Psoas muscle (tissue), 8 donors: ENCODE data around the gene PPIL3. TPM values are rescaled to one million over a fixed set of nuclear protein-coding genes. Genes with fewer than 3 reads are reported as not detected.

ENCODE experiments used
- ATAC-seq, 4 donors: fragments of 200-7000 bp; cut with Tn5 transposase; one replicate each; pipeline ENCODE4 v1.9.1; 2020; ENCODE audit warnings: moderate library complexity in 3 of 4, mild to moderate bottlenecking in 2 of 4
- DNase-seq, 2 donors: peaks; one replicate each; pipeline ENCODE4 v3.0.0-alpha.2; 2020
- H3K27ac ChIP-seq: fragments of 200-600 bp; one replicate; pipeline ENCODE4 v1.8.0; 2022
- H3K27me3 ChIP-seq, 3 donors: fragments of 200-600 bp in 1 of 3; one replicate each; pipeline versions ENCODE4 v1.6.1 to v1.8.0; 2013 to 2022; ENCODE audit warnings: low read length in 2 of 3, mild to moderate bottlenecking in 2 of 3, moderate library complexity in 1 of 3; ENCODE audit not compliant: insufficient read depth in 3 of 3
- H3K36me3 ChIP-seq, 2 donors: fragments of 200-600 bp in 1 of 2; one replicate each; pipeline versions ENCODE4 v1.6.1 to v1.8.0; 2013 to 2022; ENCODE audit warnings: low read depth in 1 of 2, mild to moderate bottlenecking in 1 of 2, moderate library complexity in 1 of 2; ENCODE audit not compliant: insufficient read depth in 1 of 2
- H3K4me1 ChIP-seq: fragments of 200-600 bp; one replicate; pipeline ENCODE4 v1.8.0; 2022
- H3K4me3 ChIP-seq: fragments of 200-600 bp; one replicate; pipeline ENCODE4 v1.8.0; 2022; ENCODE audit warnings: mild to moderate bottlenecking
- H3K9me3 ChIP-seq: fragments of 200-600 bp; one replicate; pipeline ENCODE4 v1.8.0; 2022
- CTCF ChIP-seq: fragments of 200-600 bp; IDR thresholded peaks from one replicate; pipeline ENCODE4 v1.8.0; 2022; ENCODE audit warnings: antibody characterized with exemption
- WGBS, 3 donors: extraction: QIAGEN DNeasy Blood & Tissue Kit; methylation state at CpG; one replicate each; pipeline versions ENCODE4 v1.1.6 to v1.1.7; 2013; 5-methylcytosine and 5-hydroxymethylcytosine counted together
- intact Hi-C, 2 donors: fragments of 100-400 bp; cut with DNase I; formaldehyde crosslinking; loops; one replicate each; pipeline versions ENCODE4 v1.11.0 to v1.14.2; 2022
- polyA plus RNA-seq, 3 donors: library from polyadenylated mRNA; stranded (reverse); fragments of 200-250 nt; gene quantifications; one replicate each; pipeline ENCODE4 v1.2.3, GENCODE V29; 2013
- total RNA-seq, 4 donors: library from RNA; stranded (reverse); fragmentation: NEBNext Ultra II Directional in 2 of 4; extraction: Animal tissue kit (Norgen Biotek cat#: 25700) in 2 of 4; gene quantifications; one replicate each; pipeline versions ENCODE4 v1.2.1 to v1.2.4, GENCODE V29; 2021 to 2023
- donor health status: healthy with polysubstance abuse.
- donor health status: DM: no; HTN: no; CAD: no; lungs with moderate emphysema.
- donor health status: Bipolar disorder and iron deficiency.
- donor health status: healthy.
- donor health status: DM: yes; HTN: yes; CAD: no.
- donor health status: DM: no; HTN: no; CAD: no.
- donor health status: DM: no; HTN: no; CAD: no.
- donor health status: DM: yes; HTN: yes; CAD: no.

PPIL3 gene
- total and polyA plus RNA-seq, 7 donors = 10.7 to 31.2 (median 17.4) TPM

GRCh38 chr2:200913654-200914053 lies 24.8 kb upstream of the PPIL3 start:
- no peak overlapping the region for H3K27ac ChIP-seq
- H3K4me1 ChIP-seq = no peaks in the 10 kb centered on the region
- intact Hi-C loops = no loop called here
- no peaks in the 10 kb centered on the region for H3K9me3 ChIP-seq
- H3K27me3 ChIP-seq = no peaks in the 10 kb centered on the region
- no peak overlapping the region for H3K4me3 ChIP-seq
- no peak for ATAC-seq
- TF ChIP-seq CTCF = no peak
- no peak for DNase-seq
- peaks cover 7 to 100% of the 10 kb centered on the region in 2 donors for H3K36me3 ChIP-seq

GRCh38 chr2:200909958-200910357 lies 21.1 kb upstream of the PPIL3 start:
- intact Hi-C loops = no loop called here
- no peak overlapping the region for H3K4me3 ChIP-seq
- ATAC-seq (no peak), DNase-seq (no peak)
- no peak for TF ChIP-seq CTCF
- WGBS, 3 donors = 94 to 96% (median 95%) methylated on average over 4 of the region's 4 CpGs
- H3K4me1 ChIP-seq = no peaks in the 10 kb centered on the region
- no peaks in the 10 kb centered on the region for H3K27me3 ChIP-seq
- H3K36me3 ChIP-seq = peaks cover 9 to 85% of the 10 kb centered on the region in 2 donors
- H3K9me3 ChIP-seq = no peaks in the 10 kb centered on the region
- H3K27ac ChIP-seq = no peak overlapping the region

- no peaks in the 10 kb centered on the region for H3K9me3 ChIP-seq
- peaks cover 9% of the 10 kb centered on the region for H3K4me1 ChIP-seq
- peak; percentile 64 to 77 for DNase-seq
- H3K27me3 ChIP-seq = no peaks in the 10 kb centered on the region
- peak overlapping the region; percentile 23 for H3K27ac ChIP-seq
- no peak overlapping the region for H3K4me3 ChIP-seq
- TF ChIP-seq CTCF = peak; percentile 66
- 47 to 62% (median 59%) methylated on average over 2 of the region's 2 CpGs for WGBS, 3 donors
- intact Hi-C loops = loop anchor here in 1 of 2 donors (2.0 kb wide), 2 partner anchors 165 to 271 kb away; partner anchors contain the start of gene HYCC2
- peak; percentile 76 to 85 (median 82) for ATAC-seq
- H3K36me3 ChIP-seq = peaks cover 4 to 72% of the 10 kb centered on the region in 2 donors
These were observed 16.9 kb upstream of the PPIL3 start for GRCh38 chr2:200905618-200906296.

- Histone ChIP-seq H3K4me3 (no peak overlapping the region), H3K36me3 (peaks cover 12 to 76% of the 10 kb centered on the region in 2 donors), H3K27ac (no peak overlapping the region), H3K4me1 (peaks cover 9% of the 10 kb centered on the region), H3K27me3 (no peaks in the 10 kb centered on the region), H3K9me3 (no peaks in the 10 kb centered on the region)
- DNase-seq (no peak), ATAC-seq (peak; percentile 67 to 86 (median 86))
- intact Hi-C loops = loop anchor here in 1 of 2 donors (5.0 kb wide), 2 partner anchors 166 to 281 kb away; partner anchors contain the start of gene CASP10
- TF ChIP-seq CTCF = peak; percentile 60
- 24 to 36% (median 32%) methylated on average over 4 of the region's 4 CpGs for whole genome bisulfite sequencing, 3 donors
These were observed 12.7 kb upstream of the PPIL3 start for GRCh38 chr2:200901459-200902072.
